Lower leg skin (tissue), 3 donors: ENCODE data around the gene PRDM2.

Experiments used
- POLR2A ChIP-seq, 2 donors: fragments of 450-650 bp; IDR thresholded peaks; one replicate each; pipeline ENCODE4 v1.6.1; 2016 to 2017; ENCODE audit warnings: antibody characterized with exemption in 2 of 2, mild to moderate bottlenecking in 1 of 2, moderate library complexity in 1 of 2
- TF ChIP-seq, protein P1 (sequence below), 3 donors: fragments of 450-650 bp; IDR thresholded peaks; one replicate each; pipeline ENCODE4 v1.5.1; 2016; ENCODE audit warnings: antibody characterized with exemption in 3 of 3, mild to moderate bottlenecking in 3 of 3, moderate library complexity in 2 of 3

DNA sequence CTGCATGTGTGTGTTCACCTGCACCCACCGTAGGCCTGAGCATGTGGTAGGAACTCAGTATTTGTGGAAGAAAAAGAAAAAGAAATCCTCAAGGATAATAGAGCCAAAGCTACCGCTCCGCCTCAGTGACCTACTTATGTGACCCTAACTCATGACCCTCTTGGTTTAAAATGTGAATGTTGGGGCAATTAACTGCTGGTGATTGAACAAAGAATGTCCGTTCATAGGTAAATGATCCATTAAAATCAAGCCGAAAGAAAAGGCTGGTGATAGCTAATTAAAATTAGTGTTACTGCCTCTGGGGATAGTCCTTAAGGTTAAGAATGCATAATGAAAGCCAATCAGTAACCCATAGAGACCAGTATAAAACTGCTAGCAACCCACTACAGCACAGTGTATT is 98.1 kb downstream of the PRDM2 start:
- TF ChIP-seq, protein P1, sequence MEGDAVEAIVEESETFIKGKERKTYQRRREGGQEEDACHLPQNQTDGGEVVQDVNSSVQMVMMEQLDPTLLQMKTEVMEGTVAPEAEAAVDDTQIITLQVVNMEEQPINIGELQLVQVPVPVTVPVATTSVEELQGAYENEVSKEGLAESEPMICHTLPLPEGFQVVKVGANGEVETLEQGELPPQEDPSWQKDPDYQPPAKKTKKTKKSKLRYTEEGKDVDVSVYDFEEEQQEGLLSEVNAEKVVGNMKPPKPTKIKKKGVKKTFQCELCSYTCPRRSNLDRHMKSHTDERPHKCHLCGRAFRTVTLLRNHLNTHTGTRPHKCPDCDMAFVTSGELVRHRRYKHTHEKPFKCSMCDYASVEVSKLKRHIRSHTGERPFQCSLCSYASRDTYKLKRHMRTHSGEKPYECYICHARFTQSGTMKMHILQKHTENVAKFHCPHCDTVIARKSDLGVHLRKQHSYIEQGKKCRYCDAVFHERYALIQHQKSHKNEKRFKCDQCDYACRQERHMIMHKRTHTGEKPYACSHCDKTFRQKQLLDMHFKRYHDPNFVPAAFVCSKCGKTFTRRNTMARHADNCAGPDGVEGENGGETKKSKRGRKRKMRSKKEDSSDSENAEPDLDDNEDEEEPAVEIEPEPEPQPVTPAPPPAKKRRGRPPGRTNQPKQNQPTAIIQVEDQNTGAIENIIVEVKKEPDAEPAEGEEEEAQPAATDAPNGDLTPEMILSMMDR (IDR thresholded peaks at IDR 0.05): no peak
- TF ChIP-seq POLR2A (IDR thresholded peaks at IDR 0.05): no peak
